GM12874 (cell line): ENCODE measurements around the gene IQCM.

ENCODE experiments used
- CTCF ChIP-seq: IDR thresholded peaks from 2 replicates; pipeline ENCODE4 v1.5.1; 2011; ENCODE audit warnings: low read depth, mild to moderate bottlenecking, control low read depth, low read length, moderate library complexity; ENCODE audit not compliant: insufficient read depth

Gene IQCM

GRCh38 chr4:149784018-149784417 lies 31.6 kb downstream of the IQCM start:
- no peak for TF ChIP-seq CTCF

- no peak for TF ChIP-seq CTCF
These were observed 34.5 kb downstream of the IQCM start for GRCh38 chr4:149781150-149781549.

GRCh38 chr4:149768477-149768876 lies 47.2 kb downstream of the IQCM start:
- no peak for TF ChIP-seq CTCF

- TF ChIP-seq CTCF, result no peak
These were observed 49.5 kb downstream of the IQCM start for GRCh38 chr4:149766135-149766534.

- TF ChIP-seq CTCF, result no peak
These were observed 50.0 kb downstream of the IQCM start for GRCh38 chr4:149765630-149766029.

GRCh38 chr4:149755969-149756368 lies 59.7 kb downstream of the IQCM start:
- no peak for TF ChIP-seq CTCF

GRCh38 chr4:149754526-149754925 lies 61.1 kb downstream of the IQCM start:
- no peak for TF ChIP-seq CTCF

GRCh38 chr4:149752729-149753128 lies 62.9 kb downstream of the IQCM start:
- no peak for TF ChIP-seq CTCF
